Breast epithelium (tissue), 4 donors: ENCODE data around the gene HACD2. TPM values are rescaled to one million over a fixed set of nuclear protein-coding genes. Genes with fewer than 3 reads are reported as not detected.

Source experiments
- DNase-seq, 2 donors: peaks; one replicate each; pipeline ENCODE4 v3.0.0-alpha.2; 2019; ENCODE audit warnings: low spot score in 2 of 2
- H3K27ac ChIP-seq, 2 donors: fragments of 200-600 bp; sonication (generic) in 1 of 2; one replicate each; pipeline ENCODE4 v1.5.1; 2016 to 2019; ENCODE audit warnings: mild to moderate bottlenecking in 1 of 2
- H3K27me3 ChIP-seq, 2 donors: fragments of 200-600 bp; sonication (generic) in 1 of 2; one replicate each; pipeline versions ENCODE4 v1.5.1 to v1.6.0; 2017 to 2019; ENCODE audit warnings: control low read depth in 1 of 2, mild to moderate bottlenecking in 1 of 2
- H3K36me3 ChIP-seq: fragments of 200-600 bp; one replicate; pipeline ENCODE4 v1.5.1; 2019
- H3K4me1 ChIP-seq, 2 donors: fragments of 200-600 bp; sonication (generic); one replicate each; pipeline ENCODE4 v1.5.1; 2016 to 2019; ENCODE audit warnings: control low read depth in 1 of 2
- H3K4me3 ChIP-seq, 3 donors: fragments of 200-600 bp; sonication (generic); 1 replicate in 2 of 3; 2 replicates in 1 of 3; pipeline ENCODE4 v1.5.1; 2016 to 2019; ENCODE audit warnings: mild to moderate bottlenecking in 3 of 3, moderate library complexity in 2 of 3
- H3K9me3 ChIP-seq, 2 donors: fragments of 200-600 bp; sonication (generic) in 1 of 2; one replicate each; pipeline ENCODE4 v1.5.1; 2016 to 2019; ENCODE audit warnings: control low read depth in 1 of 2
- POLR2A ChIP-seq: fragments of 450-650 bp; IDR thresholded peaks from one replicate; pipeline ENCODE4 v1.6.1; 2016; ENCODE audit warnings: antibody characterized with exemption, mild to moderate bottlenecking, moderate library complexity
- POLR2AphosphoS5 ChIP-seq, 3 donors: sonication (generic); formaldehyde crosslinking; IDR thresholded peaks; one replicate each; pipeline ENCODE4 v1.6.1; 2017; ENCODE audit warnings: antibody characterized with exemption in 3 of 3
- intact Hi-C: fragments of 100-400 bp; cut with DNase I; formaldehyde crosslinking; loops from one replicate; pipeline ENCODE4 v1.15.1; 2023; ENCODE audit warnings: low total_unique reads
- total RNA-seq, 3 donors: library from RNA; depleted of rRNA; stranded (reverse); fragments of >200 nt; gene quantifications; one replicate each; pipeline ENCODE4 v1.1.0, GENCODE V29; 2016
- TF ChIP-seq, protein P1 (sequence below), 3 donors: fragments of 450-650 bp; IDR thresholded peaks; one replicate each; pipeline ENCODE4 v1.5.1; 2016 to 2017; ENCODE audit warnings: antibody characterized with exemption in 3 of 3, mild to moderate bottlenecking in 3 of 3, moderate library complexity in 3 of 3

The HACD2 gene
- total RNA-seq, 3 donors from 2014 or later: 29.5 to 61.0 (median 55.9) TPM

DNA sequence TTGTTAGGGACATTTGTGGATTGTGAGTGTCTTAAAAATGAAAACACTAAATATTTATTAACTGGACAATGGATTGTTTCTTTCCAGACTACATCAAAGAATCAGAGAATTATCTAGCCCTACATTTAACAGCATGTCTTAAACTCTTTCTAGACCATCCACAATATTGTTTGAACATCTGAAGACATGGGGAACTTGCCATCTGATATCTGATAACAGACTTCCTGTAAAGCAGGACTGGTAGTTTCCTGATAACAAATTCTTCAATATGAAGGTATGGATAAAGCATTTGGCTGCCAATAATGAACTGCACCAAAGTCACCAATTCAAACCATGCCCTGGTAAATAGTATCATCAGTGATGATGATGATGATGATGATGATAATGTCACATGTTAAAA lies 26.2 kb upstream of the HACD2 start:
- Histone ChIP-seq H3K27ac (no peak overlapping the region), H3K4me1 (no peaks in the 10 kb centered on the region), H3K36me3 (no peaks in the 10 kb centered on the region), H3K9me3 (no peaks in the 10 kb centered on the region), H3K4me3 (no peak overlapping the region), H3K27me3 (no peaks in the 10 kb centered on the region)
- no peak for TF ChIP-seq POLR2AphosphoS5 (IDR thresholded peaks at IDR 0.05)
- TF ChIP-seq, protein P1, sequence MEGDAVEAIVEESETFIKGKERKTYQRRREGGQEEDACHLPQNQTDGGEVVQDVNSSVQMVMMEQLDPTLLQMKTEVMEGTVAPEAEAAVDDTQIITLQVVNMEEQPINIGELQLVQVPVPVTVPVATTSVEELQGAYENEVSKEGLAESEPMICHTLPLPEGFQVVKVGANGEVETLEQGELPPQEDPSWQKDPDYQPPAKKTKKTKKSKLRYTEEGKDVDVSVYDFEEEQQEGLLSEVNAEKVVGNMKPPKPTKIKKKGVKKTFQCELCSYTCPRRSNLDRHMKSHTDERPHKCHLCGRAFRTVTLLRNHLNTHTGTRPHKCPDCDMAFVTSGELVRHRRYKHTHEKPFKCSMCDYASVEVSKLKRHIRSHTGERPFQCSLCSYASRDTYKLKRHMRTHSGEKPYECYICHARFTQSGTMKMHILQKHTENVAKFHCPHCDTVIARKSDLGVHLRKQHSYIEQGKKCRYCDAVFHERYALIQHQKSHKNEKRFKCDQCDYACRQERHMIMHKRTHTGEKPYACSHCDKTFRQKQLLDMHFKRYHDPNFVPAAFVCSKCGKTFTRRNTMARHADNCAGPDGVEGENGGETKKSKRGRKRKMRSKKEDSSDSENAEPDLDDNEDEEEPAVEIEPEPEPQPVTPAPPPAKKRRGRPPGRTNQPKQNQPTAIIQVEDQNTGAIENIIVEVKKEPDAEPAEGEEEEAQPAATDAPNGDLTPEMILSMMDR (IDR thresholded peaks at IDR 0.05): no peak
- TF ChIP-seq POLR2A: no peak
- no peak for DNase-seq
- intact Hi-C loops: no loop called here

DNA sequence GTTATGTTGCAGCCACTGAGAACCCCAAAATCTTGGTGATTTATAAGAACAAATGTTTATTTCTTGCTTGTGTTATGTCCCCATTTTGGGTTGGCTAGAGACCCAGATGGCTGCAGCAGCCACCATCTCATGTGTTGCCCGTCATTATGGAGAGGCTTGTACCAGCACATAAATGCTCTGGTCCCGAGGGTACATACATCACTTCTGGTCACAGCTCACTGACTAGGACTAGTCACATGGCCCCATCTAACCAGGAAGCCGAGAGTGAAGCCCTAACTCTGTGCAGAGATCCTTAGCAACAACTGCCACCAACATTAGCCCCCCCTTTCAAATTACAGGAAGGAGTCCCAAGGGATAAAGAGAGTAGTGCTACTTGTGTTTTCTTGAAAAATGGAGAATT lies 25.5 kb upstream of the HACD2 start:
- no peaks in the 10 kb centered on the region for H3K4me1 ChIP-seq
- DNase-seq: no peak
- intact Hi-C loops: no loop called here

DNA sequence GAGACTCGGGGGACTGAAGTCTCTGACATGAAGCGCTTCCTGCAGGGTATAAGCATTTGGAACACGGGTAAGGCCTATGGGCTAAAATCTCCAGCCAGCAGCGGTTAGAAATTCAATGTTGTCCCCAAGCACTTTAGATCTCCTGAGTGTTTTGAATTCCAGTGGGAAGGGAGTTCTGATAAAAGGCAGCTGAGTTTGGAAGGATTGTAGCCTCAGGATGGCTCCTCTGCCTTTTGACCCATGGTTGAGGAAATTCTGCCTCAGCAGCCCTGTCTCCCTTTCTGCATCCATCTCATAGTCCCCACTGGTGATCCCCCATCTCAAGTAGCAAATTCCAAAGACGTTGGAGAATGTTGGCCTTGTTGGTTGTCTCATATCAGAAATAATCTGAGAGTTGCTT lies 24.2 kb upstream of the HACD2 start:
- DNase-seq: no peak
- intact Hi-C loops: no loop called here
- Histone ChIP-seq H3K36me3 (no peaks in the 10 kb centered on the region), H3K4me3 (no peak overlapping the region), H3K9me3 (no peaks in the 10 kb centered on the region), H3K27ac (no peak overlapping the region), H3K4me1 (no peaks in the 10 kb centered on the region), H3K27me3 (no peaks in the 10 kb centered on the region)
- TF ChIP-seq POLR2AphosphoS5 (IDR thresholded peaks at IDR 0.05) (no peak), POLR2A (no peak)
- TF ChIP-seq, protein P1 (IDR thresholded peaks at IDR 0.05): no peak

More for the DNA sequence above, 25.5 kb upstream of the HACD2 start:
- Histone ChIP-seq H3K27me3 (no peaks in the 10 kb centered on the region), H3K4me3 (no peak overlapping the region), H3K27ac (no peak overlapping the region), H3K36me3 (no peaks in the 10 kb centered on the region), H3K9me3 (no peaks in the 10 kb centered on the region)
- TF ChIP-seq, protein P1 (IDR thresholded peaks at IDR 0.05): no peak
- no peak for TF ChIP-seq POLR2A
- no peak for TF ChIP-seq POLR2AphosphoS5 (IDR thresholded peaks at IDR 0.05)

DNA sequence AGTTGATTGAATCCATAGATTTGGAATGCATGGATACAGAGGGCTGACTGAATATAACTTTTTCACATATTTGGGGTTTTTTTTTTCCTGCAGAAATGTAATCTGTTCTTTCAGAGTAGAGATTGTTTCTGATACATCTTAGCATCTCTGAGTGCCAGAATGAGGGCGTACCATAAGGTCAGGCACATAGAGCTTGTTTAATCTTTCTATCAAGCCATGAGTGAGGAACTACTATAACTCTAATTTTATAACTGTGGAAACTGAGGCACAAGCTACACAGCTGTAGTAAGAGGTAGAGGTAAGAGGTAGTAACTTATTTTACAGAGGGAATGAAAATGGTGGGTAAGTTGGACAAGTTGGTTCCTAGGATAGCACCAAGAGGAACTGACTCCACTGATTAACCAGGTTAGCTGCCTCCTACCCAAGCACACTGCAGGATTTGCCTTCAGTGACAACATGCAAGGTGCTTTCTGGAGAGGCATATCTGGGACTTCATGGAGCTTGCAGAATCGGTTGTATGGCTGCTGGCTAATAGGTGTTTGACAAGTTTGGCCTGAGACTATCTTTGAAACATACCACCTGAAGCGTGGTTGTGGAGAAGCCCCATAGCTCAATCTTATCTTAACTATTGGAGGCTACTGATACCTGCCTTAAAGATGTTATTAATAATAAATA lies 23.5 kb upstream of the HACD2 start:
- intact Hi-C loops: no loop called here
- no peaks in the 10 kb centered on the region for H3K36me3 ChIP-seq
- no peaks in the 10 kb centered on the region for H3K27me3 ChIP-seq
- no peak overlapping the region for H3K27ac ChIP-seq
- no peaks in the 10 kb centered on the region for H3K4me1 ChIP-seq
- DNase-seq: no peak
- H3K9me3 ChIP-seq: no peaks in the 10 kb centered on the region
- TF ChIP-seq POLR2AphosphoS5 (IDR thresholded peaks at IDR 0.05) (no peak), POLR2A (no peak)
- TF ChIP-seq, protein P1 (IDR thresholded peaks at IDR 0.05): no peak
- H3K4me3 ChIP-seq: no peak overlapping the region

DNA sequence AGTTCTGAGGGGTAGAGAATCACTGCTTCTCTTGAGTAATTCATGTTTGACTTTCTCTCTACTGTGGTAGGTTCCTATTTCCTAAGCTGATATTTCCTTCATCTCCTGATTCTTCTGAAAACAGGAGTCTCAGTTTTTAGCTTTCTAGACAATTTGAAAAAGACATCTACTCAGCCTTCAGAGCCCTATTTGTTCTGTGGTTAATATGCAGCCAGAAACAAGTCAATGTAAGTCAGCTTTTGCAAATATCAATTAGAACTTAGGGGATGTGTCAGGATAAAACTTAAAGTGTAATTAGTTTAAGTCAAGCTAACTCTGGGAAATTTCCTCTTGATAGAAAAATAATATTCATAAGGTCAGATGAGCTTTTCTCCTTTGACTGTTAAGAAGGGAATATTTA lies 21.7 kb upstream of the HACD2 start:
- H3K4me3 ChIP-seq: no peak overlapping the region
- no peak overlapping the region for H3K27ac ChIP-seq
- DNase-seq: no peak
- intact Hi-C loops: no loop called here
- no peaks in the 10 kb centered on the region for H3K36me3 ChIP-seq
- H3K4me1 ChIP-seq: no peaks in the 10 kb centered on the region
- TF ChIP-seq POLR2AphosphoS5 (IDR thresholded peaks at IDR 0.05): no peak
- TF ChIP-seq, protein P1 (IDR thresholded peaks at IDR 0.05): no peak
- TF ChIP-seq POLR2A: no peak
- no peaks in the 10 kb centered on the region for H3K9me3 ChIP-seq
- no peaks in the 10 kb centered on the region for H3K27me3 ChIP-seq
